OCI-LY3 (cell line): ENCODE results near the gene DNAH17.

Experiments
- H2AFZ ChIP-seq: fragments of 200-600, 300-600 bp; shearing (Covaris generic); 2 replicates; pipeline ENCODE4 v1.6.0; 2014; ENCODE audit warnings: antibody characterized with exemption, low read depth, low read length
- H3K27ac ChIP-seq: fragments of 200-600, 300-600 bp; sonication (generic); 2 replicates; pipeline ENCODE4 v1.5.1; 2014; ENCODE audit warnings: mild to moderate bottlenecking, low read length, moderate library complexity, mixed read lengths
- H3K27me3 ChIP-seq: fragments of 200-600, 300-600 bp; sonication (generic); 2 replicates; pipeline ENCODE4 v1.6.1; 2014; ENCODE audit warnings: low read depth, low read length, mixed read lengths
- H3K36me3 ChIP-seq: fragments of 200-600, 300-600 bp; sonication (generic); replicated peaks from 2 replicates; pipeline ENCODE3; 2014; ENCODE audit warnings: low read depth, low read length, mixed read lengths
- H3K4me1 ChIP-seq: fragments of 300-600, 200-600 bp; sonication (generic); 2 replicates; pipeline ENCODE4 v1.6.1; 2014; ENCODE audit warnings: low read length, mixed read lengths
- H3K4me2 ChIP-seq: fragments of 200-600, 300-600 bp; sonication (generic); 2 replicates; pipeline ENCODE4 v1.6.1; 2014; ENCODE audit warnings: low read length, mixed read lengths
- H3K4me3 ChIP-seq: fragments of 300-600, 200-600 bp; sonication (generic); 2 replicates; pipeline ENCODE4 v1.5.1; 2014; ENCODE audit warnings: antibody characterized with exemption, mild to moderate bottlenecking, low read length, moderate library complexity
- H3K79me2 ChIP-seq: fragments of 300-600, 200-600 bp; shearing (Covaris generic); 2 replicates; pipeline ENCODE4 v1.6.1; 2014; ENCODE audit warnings: mild to moderate bottlenecking, low read length, mixed read lengths
- H3K9ac ChIP-seq: fragments of 300-600, 200-600 bp; shearing (Covaris generic); 2 replicates; pipeline ENCODE4 v1.6.0; 2014; ENCODE audit warnings: mild to moderate bottlenecking, low read length, moderate library complexity
- H3K9me3 ChIP-seq: fragments of 200-600, 300-600 bp; shearing (Covaris generic); 2 replicates; pipeline ENCODE4 v1.6.1; 2014; ENCODE audit warnings: low read length, mixed read lengths; ENCODE audit not compliant: insufficient read depth
- H4K20me1 ChIP-seq: fragments of 200-600, 300-600 bp; sonication (generic); 2 replicates; pipeline ENCODE4 v1.6.1; 2016; ENCODE audit warnings: low read length, mixed read lengths; ENCODE audit not compliant: insufficient read depth
- EZH2phosphoT487 ChIP-seq: fragments of 200-600 bp; shearing (Covaris generic); IDR thresholded peaks from 2 replicates; pipeline ENCODE4 v1.6.1; 2018; ENCODE audit warnings: antibody characterized with exemption, mixed run types, low read depth
- TF ChIP-seq, protein P1 (sequence below): fragments of 200-600, 300-600 bp; sonication (generic); IDR thresholded peaks from 2 replicates; pipeline ENCODE4 v1.5.1; 2014; ENCODE audit warnings: antibody characterized with exemption, low read length, low read depth

Gene DNAH17

DNA sequence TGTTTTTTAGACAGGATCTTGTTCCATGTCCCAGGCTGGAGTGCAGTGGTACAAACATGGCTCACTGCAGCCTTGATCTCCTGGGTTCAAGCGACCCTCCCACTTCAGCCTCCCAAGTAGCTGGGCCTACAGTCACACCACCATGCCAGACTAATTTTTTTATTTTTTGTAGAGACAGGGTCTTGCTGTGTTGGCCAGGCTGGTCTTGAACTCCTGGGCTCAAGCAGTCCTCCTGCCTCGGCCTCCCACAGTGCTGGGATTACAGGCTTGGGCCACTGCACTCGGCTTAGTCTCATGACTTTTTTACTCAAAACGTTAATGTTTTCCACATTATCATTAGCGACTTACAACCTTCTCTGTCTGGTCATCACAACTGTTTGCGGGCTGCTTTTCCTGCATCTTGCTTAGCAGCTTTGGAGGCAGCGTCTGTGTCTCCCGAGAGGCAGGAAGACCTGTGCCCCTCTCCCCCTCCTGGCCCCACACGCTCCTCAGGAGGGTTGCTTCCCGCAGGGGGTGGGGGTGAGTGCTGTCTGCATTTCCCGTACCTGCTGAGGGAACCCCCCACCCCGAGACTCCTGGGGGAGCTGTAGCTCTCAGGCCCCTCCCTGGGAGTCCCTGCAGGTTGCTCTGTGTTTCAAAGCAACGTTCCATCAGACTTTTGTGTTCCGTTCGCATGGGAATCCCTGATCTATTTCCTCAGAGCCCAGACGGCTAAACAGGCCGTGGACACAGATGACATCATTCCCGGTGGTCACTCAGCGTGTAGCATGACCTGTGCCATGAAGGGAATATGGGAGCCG, 146.1 kb downstream of the DNAH17 start:
- H3K27ac ChIP-seq, result no peak overlapping the region
- H3K9me3 ChIP-seq, result no peaks in the 10 kb centered on the region
- H3K4me1 ChIP-seq, result no peaks in the 10 kb centered on the region
- H3K4me3 ChIP-seq, result no peak overlapping the region
- no peaks in the 10 kb centered on the region for H3K79me2 ChIP-seq
- no peak overlapping the region for H2AFZ ChIP-seq
- no peak overlapping the region for H3K4me2 ChIP-seq
- no peaks in the 10 kb centered on the region for H3K27me3 ChIP-seq
- H4K20me1 ChIP-seq, result no peaks in the 10 kb centered on the region
- no peak for TF ChIP-seq EZH2phosphoT487
- TF ChIP-seq, protein P1, sequence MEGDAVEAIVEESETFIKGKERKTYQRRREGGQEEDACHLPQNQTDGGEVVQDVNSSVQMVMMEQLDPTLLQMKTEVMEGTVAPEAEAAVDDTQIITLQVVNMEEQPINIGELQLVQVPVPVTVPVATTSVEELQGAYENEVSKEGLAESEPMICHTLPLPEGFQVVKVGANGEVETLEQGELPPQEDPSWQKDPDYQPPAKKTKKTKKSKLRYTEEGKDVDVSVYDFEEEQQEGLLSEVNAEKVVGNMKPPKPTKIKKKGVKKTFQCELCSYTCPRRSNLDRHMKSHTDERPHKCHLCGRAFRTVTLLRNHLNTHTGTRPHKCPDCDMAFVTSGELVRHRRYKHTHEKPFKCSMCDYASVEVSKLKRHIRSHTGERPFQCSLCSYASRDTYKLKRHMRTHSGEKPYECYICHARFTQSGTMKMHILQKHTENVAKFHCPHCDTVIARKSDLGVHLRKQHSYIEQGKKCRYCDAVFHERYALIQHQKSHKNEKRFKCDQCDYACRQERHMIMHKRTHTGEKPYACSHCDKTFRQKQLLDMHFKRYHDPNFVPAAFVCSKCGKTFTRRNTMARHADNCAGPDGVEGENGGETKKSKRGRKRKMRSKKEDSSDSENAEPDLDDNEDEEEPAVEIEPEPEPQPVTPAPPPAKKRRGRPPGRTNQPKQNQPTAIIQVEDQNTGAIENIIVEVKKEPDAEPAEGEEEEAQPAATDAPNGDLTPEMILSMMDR, result no peak
- H3K36me3 ChIP-seq, result peaks cover 18% of the 10 kb centered on the region
- no peak overlapping the region for H3K9ac ChIP-seq

DNA sequence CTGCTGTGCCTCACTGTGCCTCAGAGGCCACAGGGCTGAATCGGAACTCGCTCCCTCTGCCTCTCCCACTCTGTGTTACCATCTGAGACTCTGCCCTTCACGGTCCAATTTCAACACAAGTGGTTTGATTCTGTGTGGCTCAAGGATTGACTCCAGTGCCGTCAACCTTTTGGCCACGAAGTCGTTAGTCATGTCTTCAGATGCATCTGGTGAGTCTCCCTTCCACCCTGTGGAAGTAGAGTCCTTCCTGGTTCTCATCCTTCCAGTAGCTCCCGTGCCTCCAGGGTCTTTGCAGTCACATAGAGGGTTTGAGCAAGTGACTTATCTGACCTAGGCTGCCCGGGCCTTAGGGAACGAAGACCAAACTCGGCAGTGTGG, 147.6 kb downstream of the DNAH17 start:
- H2AFZ ChIP-seq, result no peak overlapping the region
- H3K4me3 ChIP-seq, result no peak overlapping the region
- TF ChIP-seq EZH2phosphoT487, result no peak
- TF ChIP-seq, protein P1, result no peak
- H3K27ac ChIP-seq, result no peak overlapping the region
- no peaks in the 10 kb centered on the region for H3K9me3 ChIP-seq
- H3K9ac ChIP-seq, result no peak overlapping the region
- peaks cover 30% of the 10 kb centered on the region for H3K36me3 ChIP-seq
- no peaks in the 10 kb centered on the region for H3K4me1 ChIP-seq
- no peaks in the 10 kb centered on the region for H3K27me3 ChIP-seq
- no peaks in the 10 kb centered on the region for H3K79me2 ChIP-seq
- H3K4me2 ChIP-seq, result no peak overlapping the region
- no peaks in the 10 kb centered on the region for H4K20me1 ChIP-seq

DNA sequence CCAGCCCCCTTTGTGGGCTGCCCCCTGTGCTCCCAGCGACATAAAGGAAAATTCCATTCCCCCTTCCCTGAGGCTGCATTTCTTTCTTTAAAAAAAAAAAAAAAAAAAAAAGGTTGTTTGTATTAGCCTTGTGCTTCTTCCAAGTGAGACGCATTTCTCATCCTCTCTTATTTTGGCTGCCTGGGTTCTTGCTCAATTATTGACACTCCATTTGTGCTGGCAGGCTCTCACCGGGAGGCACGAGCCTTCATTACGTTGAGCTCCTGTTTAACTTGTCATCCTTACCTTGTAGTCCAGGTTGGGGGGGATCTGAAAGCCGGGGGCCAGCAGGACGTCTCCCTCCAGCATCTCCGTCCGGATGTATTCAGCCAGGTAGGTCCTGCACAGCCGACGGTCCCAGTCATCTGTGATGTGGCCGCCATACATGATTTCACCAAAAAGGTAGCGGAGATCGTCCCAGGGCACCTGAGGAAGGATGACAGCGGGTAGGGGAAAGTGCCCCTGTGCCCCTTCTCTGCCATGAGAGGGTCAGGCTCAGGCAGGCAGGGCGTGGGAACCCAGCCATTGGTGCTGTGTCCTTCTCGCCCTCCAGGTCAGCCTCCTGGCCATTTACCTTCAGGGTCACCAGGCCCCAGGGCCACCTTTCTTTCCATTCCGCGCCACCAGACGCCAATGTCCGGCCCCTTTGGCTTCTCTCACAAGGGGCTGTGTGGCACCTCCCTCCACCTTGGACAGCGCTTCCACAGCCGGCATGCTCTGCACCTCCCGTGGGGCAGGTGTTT, 148.2 kb downstream of the DNAH17 start:
- no peak for TF ChIP-seq EZH2phosphoT487
- TF ChIP-seq, protein P1, result no peak
- no peak overlapping the region for H3K4me2 ChIP-seq

DNA sequence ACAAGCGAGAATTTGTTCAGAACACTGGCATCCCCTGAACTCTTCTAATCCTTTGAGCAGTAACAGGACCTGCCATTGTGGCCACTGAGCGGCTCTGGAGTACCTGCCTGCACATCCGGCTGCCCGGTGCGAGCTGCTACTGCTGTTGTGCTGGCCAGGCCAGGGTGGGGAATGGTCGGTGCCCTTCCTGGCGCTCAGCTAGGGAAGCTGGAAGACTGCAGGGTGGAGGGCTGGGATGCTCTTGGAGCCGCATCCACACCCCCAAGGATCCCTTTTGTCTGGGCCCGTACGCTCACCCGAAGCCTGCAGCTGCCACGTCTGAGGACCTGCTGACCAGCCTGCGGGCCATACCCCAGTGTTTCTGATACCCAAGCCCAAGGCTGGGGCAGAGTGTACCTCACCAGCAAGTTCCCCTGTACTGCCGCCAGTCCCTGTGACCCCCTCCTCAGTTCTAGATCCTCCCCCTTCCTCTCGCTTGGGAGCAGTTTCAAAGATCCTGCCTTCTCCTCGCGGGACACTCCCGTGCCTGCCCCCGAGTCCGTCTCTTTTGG, 149.1 kb downstream of the DNAH17 start:
- Histone ChIP-seq H3K4me3 (no peak overlapping the region), H4K20me1 (0 out of 2 replicates have a peak, but pooled peaks cover under 1% of the 10 kb centered on the region), H2AFZ (no peak overlapping the region), H3K27ac (no peak overlapping the region), H3K27me3 (no peaks in the 10 kb centered on the region), H3K9ac (no peak overlapping the region), H3K9me3 (no peaks in the 10 kb centered on the region), H3K36me3 (peaks cover 45% of the 10 kb centered on the region), H3K4me2 (no peak overlapping the region), H3K79me2 (no peaks in the 10 kb centered on the region), H3K4me1 (no peaks in the 10 kb centered on the region)
- TF ChIP-seq, protein P1, result no peak
- no peak for TF ChIP-seq EZH2phosphoT487

More for the DNA sequence above, 148.2 kb downstream of the DNAH17 start:
- no peak overlapping the region for H2AFZ ChIP-seq
- no peaks in the 10 kb centered on the region for H3K4me1 ChIP-seq
- H3K79me2 ChIP-seq, result no peaks in the 10 kb centered on the region
- H4K20me1 ChIP-seq, result no peaks in the 10 kb centered on the region
- H3K4me3 ChIP-seq, result no peak overlapping the region
- peaks cover 36% of the 10 kb centered on the region for H3K36me3 ChIP-seq
- H3K27ac ChIP-seq, result no peak overlapping the region
- no peaks in the 10 kb centered on the region for H3K9me3 ChIP-seq
- no peak overlapping the region for H3K9ac ChIP-seq
- H3K27me3 ChIP-seq, result no peaks in the 10 kb centered on the region
